22Rv1 (cell line): ENCODE results near the gene SERINC2.

Experiments
- H3K27ac ChIP-seq: fragments of 450-650 bp; 2 replicates; pipeline ENCODE4 v1.5.1; 2017
- ZFX ChIP-seq: fragments of 450-650 bp; IDR thresholded peaks from 2 replicates; pipeline ENCODE4 v1.6.1; 2017; ENCODE audit warnings: antibody characterized with exemption, borderline replicate concordance
- TF ChIP-seq, protein P1 (sequence below): fragments of 450-650 bp; IDR thresholded peaks from 2 replicates; pipeline ENCODE4 v1.5.1; 2017; ENCODE audit warnings: mild to moderate bottlenecking

The SERINC2 gene

GRCh38 chr1:31444725-31445448 lies 31.9 kb downstream of the SERINC2 start:
- TF ChIP-seq, protein P1, sequence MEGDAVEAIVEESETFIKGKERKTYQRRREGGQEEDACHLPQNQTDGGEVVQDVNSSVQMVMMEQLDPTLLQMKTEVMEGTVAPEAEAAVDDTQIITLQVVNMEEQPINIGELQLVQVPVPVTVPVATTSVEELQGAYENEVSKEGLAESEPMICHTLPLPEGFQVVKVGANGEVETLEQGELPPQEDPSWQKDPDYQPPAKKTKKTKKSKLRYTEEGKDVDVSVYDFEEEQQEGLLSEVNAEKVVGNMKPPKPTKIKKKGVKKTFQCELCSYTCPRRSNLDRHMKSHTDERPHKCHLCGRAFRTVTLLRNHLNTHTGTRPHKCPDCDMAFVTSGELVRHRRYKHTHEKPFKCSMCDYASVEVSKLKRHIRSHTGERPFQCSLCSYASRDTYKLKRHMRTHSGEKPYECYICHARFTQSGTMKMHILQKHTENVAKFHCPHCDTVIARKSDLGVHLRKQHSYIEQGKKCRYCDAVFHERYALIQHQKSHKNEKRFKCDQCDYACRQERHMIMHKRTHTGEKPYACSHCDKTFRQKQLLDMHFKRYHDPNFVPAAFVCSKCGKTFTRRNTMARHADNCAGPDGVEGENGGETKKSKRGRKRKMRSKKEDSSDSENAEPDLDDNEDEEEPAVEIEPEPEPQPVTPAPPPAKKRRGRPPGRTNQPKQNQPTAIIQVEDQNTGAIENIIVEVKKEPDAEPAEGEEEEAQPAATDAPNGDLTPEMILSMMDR, result no peak
- no peak for TF ChIP-seq ZFX

GRCh38 chr1:31445951-31446350 lies 32.9 kb downstream of the SERINC2 start:
- no peak overlapping the region for H3K27ac ChIP-seq
- TF ChIP-seq ZFX, result no peak
- TF ChIP-seq, protein P1, result no peak

More at GRCh38 chr1:31444725-31445448, 31.9 kb downstream of the SERINC2 start:
- no peak overlapping the region for H3K27ac ChIP-seq

DNA sequence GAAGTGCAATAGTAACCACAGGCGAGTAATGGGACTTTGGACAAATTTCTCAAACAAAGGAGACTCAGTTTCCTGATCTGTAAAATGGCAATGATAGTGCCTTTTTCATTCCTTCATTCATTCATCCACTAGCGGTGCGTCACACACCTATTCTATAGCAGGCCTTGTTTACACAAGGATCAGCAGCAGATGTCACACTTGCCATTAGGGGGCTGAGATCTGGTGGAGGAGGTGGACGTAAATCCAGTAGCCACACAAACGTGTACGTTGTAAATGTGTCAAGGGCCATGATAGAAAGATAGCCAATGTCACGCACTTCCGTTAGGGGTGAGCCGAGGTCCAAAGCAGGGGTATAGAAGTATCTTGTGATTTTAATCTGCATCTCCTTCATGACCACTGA lies 34.2 kb downstream of the SERINC2 start:
- no peak overlapping the region for H3K27ac ChIP-seq
- TF ChIP-seq, protein P1, result no peak
- no peak for TF ChIP-seq ZFX

- TF ChIP-seq ZFX, result no peak
- TF ChIP-seq, protein P1, result no peak
- H3K27ac ChIP-seq, result no peak overlapping the region
These were observed 40.5 kb downstream of the SERINC2 start for GRCh38 chr1:31453384-31454079.

GRCh38 chr1:31458287-31458896 lies 45.4 kb downstream of the SERINC2 start:
- TF ChIP-seq, protein P1, result no peak
- no peak for TF ChIP-seq ZFX
- H3K27ac ChIP-seq, result no peak overlapping the region

DNA sequence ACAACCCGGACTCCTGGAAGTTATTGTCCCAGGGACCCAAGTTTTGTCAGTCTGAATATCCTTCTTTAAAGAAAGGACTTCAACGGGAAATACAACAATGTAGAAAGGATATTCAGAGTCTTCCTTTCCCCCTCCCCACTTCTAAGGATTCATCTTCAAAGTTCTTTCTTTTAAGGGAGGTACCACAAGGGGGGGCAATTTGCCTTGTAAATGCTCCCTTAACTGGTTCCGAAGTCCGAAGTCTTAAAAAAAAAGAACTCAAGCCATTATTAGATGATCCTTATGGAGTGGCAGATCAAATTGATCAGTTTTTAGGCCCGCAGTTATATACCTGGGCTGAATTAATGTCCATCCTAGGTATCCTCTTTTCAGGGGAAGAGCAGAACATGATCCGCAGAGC lies 47.0 kb downstream of the SERINC2 start:
- no peak overlapping the region for H3K27ac ChIP-seq
- no peak for TF ChIP-seq ZFX
- TF ChIP-seq, protein P1, result peak; percentile 62
